ENCODE data around the gene CPN2.

The CPN2 gene

GRCh38 chr3:194303749-194304148 lies 47.4 kb downstream of the CPN2 start:
- no peaks in the 10 kb centered on the region for H3K9me3 ChIP-seq (ENCODE audit: severe bottlenecking)
- no peak for ATAC-seq (ENCODE audit: low read depth)
- peaks cover 3% of the 10 kb centered on the region for H3K4me1 ChIP-seq (ENCODE audit: insufficient read depth, poor library complexity, severe bottlenecking)
- H3K36me3 ChIP-seq (ENCODE audit: low read depth): no peaks in the 10 kb centered on the region
- no peak overlapping the region for H3K4me3 ChIP-seq (ENCODE audit: severe bottlenecking)
- no peak for TF ChIP-seq CTCF (IDR thresholded peaks at IDR 0.05; ENCODE audit: poor library complexity, severe bottlenecking)
- H3K27ac ChIP-seq (ENCODE audit: poor library complexity, severe bottlenecking): no peak overlapping the region
- no peaks in the 10 kb centered on the region for H3K27me3 ChIP-seq (ENCODE audit: insufficient read depth, poor library complexity, severe bottlenecking)
- peak; percentile 0 for DNase-seq (ENCODE audit: low spot score)

GRCh38 chr3:194301730-194302129 lies 49.4 kb downstream of the CPN2 start:
- H3K9me3 ChIP-seq (ENCODE audit: severe bottlenecking): no peaks in the 10 kb centered on the region
- H3K27ac ChIP-seq (ENCODE audit: poor library complexity, severe bottlenecking): no peak overlapping the region
- H3K36me3 ChIP-seq (ENCODE audit: low read depth): no peaks in the 10 kb centered on the region
- no peak for TF ChIP-seq CTCF (IDR thresholded peaks at IDR 0.05; ENCODE audit: poor library complexity, severe bottlenecking)
- no peaks in the 10 kb centered on the region for H3K27me3 ChIP-seq (ENCODE audit: insufficient read depth, poor library complexity, severe bottlenecking)
- DNase-seq (ENCODE audit: low spot score) (peak; percentile 18), ATAC-seq (ENCODE audit: low read depth) (no peak)
- H3K4me3 ChIP-seq (ENCODE audit: severe bottlenecking): no peak overlapping the region
- H3K4me1 ChIP-seq (ENCODE audit: insufficient read depth, poor library complexity, severe bottlenecking): peaks cover 2% of the 10 kb centered on the region

GRCh38 chr3:194300936-194301335 lies 50.2 kb downstream of the CPN2 start:
- no peaks in the 10 kb centered on the region for H3K27me3 ChIP-seq (ENCODE audit: insufficient read depth, poor library complexity, severe bottlenecking)
- no peak overlapping the region for H3K4me3 ChIP-seq (ENCODE audit: severe bottlenecking)
- H3K9me3 ChIP-seq (ENCODE audit: severe bottlenecking): no peaks in the 10 kb centered on the region
- ATAC-seq (ENCODE audit: low read depth) (no peak), DNase-seq (ENCODE audit: low spot score) (peak; percentile 6)
- H3K27ac ChIP-seq (ENCODE audit: poor library complexity, severe bottlenecking): no peak overlapping the region
- no peak for TF ChIP-seq CTCF (IDR thresholded peaks at IDR 0.05; ENCODE audit: poor library complexity, severe bottlenecking)
- no peaks in the 10 kb centered on the region for H3K36me3 ChIP-seq (ENCODE audit: low read depth)
- peaks cover 7% of the 10 kb centered on the region for H3K4me1 ChIP-seq (ENCODE audit: insufficient read depth, poor library complexity, severe bottlenecking)

- H3K4me3 ChIP-seq (ENCODE audit: severe bottlenecking): no peak overlapping the region
- peaks cover 7% of the 10 kb centered on the region for H3K4me1 ChIP-seq (ENCODE audit: insufficient read depth, poor library complexity, severe bottlenecking)
- ATAC-seq (ENCODE audit: low read depth): no peak
- peak; percentile 58 for DNase-seq (ENCODE audit: low spot score)
- H3K27ac ChIP-seq (ENCODE audit: poor library complexity, severe bottlenecking): no peak overlapping the region
- TF ChIP-seq CTCF (IDR thresholded peaks at IDR 0.05; ENCODE audit: poor library complexity, severe bottlenecking): no peak
- H3K36me3 ChIP-seq (ENCODE audit: low read depth): no peaks in the 10 kb centered on the region
- no peaks in the 10 kb centered on the region for H3K9me3 ChIP-seq (ENCODE audit: severe bottlenecking)
- no peaks in the 10 kb centered on the region for H3K27me3 ChIP-seq (ENCODE audit: insufficient read depth, poor library complexity, severe bottlenecking)
These were observed 50.8 kb downstream of the CPN2 start for GRCh38 chr3:194300382-194300758.

GRCh38 chr3:194298331-194299227 lies 52.5 kb downstream of the CPN2 start:
- Histone ChIP-seq H3K36me3 (ENCODE audit: low read depth) (no peaks in the 10 kb centered on the region), H3K27ac (ENCODE audit: poor library complexity, severe bottlenecking) (no peak overlapping the region), H3K4me3 (ENCODE audit: severe bottlenecking) (no peak overlapping the region), H3K27me3 (ENCODE audit: insufficient read depth, poor library complexity, severe bottlenecking) (no peaks in the 10 kb centered on the region), H3K9me3 (ENCODE audit: severe bottlenecking) (no peaks in the 10 kb centered on the region), H3K4me1 (ENCODE audit: insufficient read depth, poor library complexity, severe bottlenecking) (peaks cover 7% of the 10 kb centered on the region)
- TF ChIP-seq CTCF (IDR thresholded peaks at IDR 0.05; ENCODE audit: poor library complexity, severe bottlenecking): no peak
- DNase-seq (ENCODE audit: low spot score): peak; percentile 47
- no peak for ATAC-seq (ENCODE audit: low read depth)

Measured in RWPE2 (cell line).